HEK293 (cell line): ENCODE results near the gene SYNE3.

Experiments used
- CTCF ChIA-PET: fragments of 350-600 bp; formaldehyde crosslinking; extraction: SDS; loops from one replicate; lab custom pipeline; 2021; ENCODE audit warnings: antibody characterized with exemption; lab: Yijun Ruan, JAX
- POLR2A ChIA-PET: fragments of 300-600 bp; formaldehyde crosslinking; extraction: SDS; loops from one replicate; lab custom pipeline; 2020; ENCODE audit warnings: antibody characterized with exemption, inconsistent platforms; lab: Yijun Ruan, JAX
- H3K27ac ChIP-seq: fragments of 200-500 bp; sonication (Bioruptor generic); 2 replicates; pipeline ENCODE4 v1.5.1; 2014; ENCODE audit warnings: low read depth, low read length, control low read depth, inconsistent platforms; ENCODE audit errors: extremely low read depth
- H3K36me3 ChIP-seq, 2 experiments: fragments of 200-500 bp in 1 of 2; sonication (Bioruptor generic) in 1 of 2; 1 replicate in 1 of 2; 2 replicates in 1 of 2; pipeline ENCODE4 v1.5.1; 2014 to 2017; ENCODE audit warnings: inconsistent platforms in 2 of 2, low read length in 2 of 2; ENCODE audit not compliant: control insufficient read depth in 2 of 2, insufficient read depth in 1 of 2
- H3K4me1 ChIP-seq: fragments of 200-500 bp; sonication (Bioruptor generic); 2 replicates; pipeline ENCODE4 v1.5.1; 2014; ENCODE audit warnings: mild to moderate bottlenecking, low read length, inconsistent platforms; ENCODE audit not compliant: control insufficient read depth, insufficient read depth
- H3K4me3 ChIP-seq: 2 replicates; pipeline ENCODE4 v1.5.1; 2011; ENCODE audit warnings: low read depth, mild to moderate bottlenecking, control low read depth, low read length, moderate library complexity
- H3K9me3 ChIP-seq: fragments of 200-500 bp; sonication (Bioruptor generic); 2 replicates; pipeline ENCODE4 v1.5.1; 2014; ENCODE audit warnings: low read depth, low read length, inconsistent platforms; ENCODE audit not compliant: control insufficient read depth, insufficient read depth
- IKZF3 ChIP-seq: fragments of 450-650 bp; IDR thresholded peaks from 2 replicates; pipeline ENCODE4 v1.5.0; 2018; ENCODE audit warnings: missing biosample characterization, mild to moderate bottlenecking, missing genetic modification characterization, moderate library complexity
- KLF10 ChIP-seq: fragments of 450-650 bp; IDR thresholded peaks from 2 replicates; pipeline ENCODE4 v1.5.1; 2018; ENCODE audit warnings: missing biosample characterization, mild to moderate bottlenecking, missing genetic modification characterization
- ZBTB48 ChIP-seq: fragments of 450-650 bp; formaldehyde crosslinking; IDR thresholded peaks from 2 replicates; pipeline ENCODE4 v1.5.1; 2016; ENCODE audit warnings: missing biosample characterization, missing genetic modification characterization
- ZNF121 ChIP-seq: fragments of 450-650 bp; formaldehyde crosslinking; IDR thresholded peaks from 2 replicates; pipeline ENCODE4 v1.5.1; 2016; ENCODE audit warnings: missing biosample characterization, missing genetic modification characterization
- ZNF223 ChIP-seq: fragments of 450-650 bp; formaldehyde crosslinking; IDR thresholded peaks from 2 replicates; pipeline ENCODE4 v1.5.1; 2016; ENCODE audit warnings: missing biosample characterization, missing genetic modification characterization
- ZNF23 ChIP-seq: fragments of 450-650 bp; formaldehyde crosslinking; IDR thresholded peaks from 2 replicates; pipeline ENCODE4 v1.5.1; 2016; ENCODE audit warnings: missing biosample characterization, missing genetic modification characterization, borderline replicate concordance
- ZNF510 ChIP-seq: fragments of 450-650 bp; formaldehyde crosslinking; IDR thresholded peaks from 2 replicates; pipeline ENCODE4 v1.5.1; 2018; ENCODE audit warnings: mild to moderate bottlenecking, missing genetic modification characterization, missing biosample characterization; ENCODE audit not compliant: insufficient replicate concordance
- ZNF529 ChIP-seq: fragments of 450-650 bp; formaldehyde crosslinking; IDR thresholded peaks from 2 replicates; pipeline ENCODE4 v1.5.1; 2017; ENCODE audit warnings: missing genetic modification characterization, missing biosample characterization; ENCODE audit not compliant: insufficient replicate concordance
- ZNF558 ChIP-seq: fragments of 450-650 bp; formaldehyde crosslinking; IDR thresholded peaks from 2 replicates; pipeline ENCODE4 v1.5.1; 2016; ENCODE audit warnings: missing biosample characterization, missing genetic modification characterization
- ZNF624 ChIP-seq: fragments of 450-650 bp; formaldehyde crosslinking; IDR thresholded peaks from 2 replicates; pipeline ENCODE4 v1.5.1; 2017; ENCODE audit warnings: missing biosample characterization, missing genetic modification characterization
- ZNF707 ChIP-seq: fragments of 450-650 bp; formaldehyde crosslinking; IDR thresholded peaks from 2 replicates; pipeline ENCODE4 v1.5.1; 2016; ENCODE audit warnings: missing biosample characterization, missing genetic modification characterization
- ZNF837 ChIP-seq: fragments of 450-650 bp; formaldehyde crosslinking; IDR thresholded peaks from 2 replicates; pipeline ENCODE4 v1.5.1; 2016; ENCODE audit warnings: missing biosample characterization, missing genetic modification characterization
- ZSCAN5A ChIP-seq: fragments of 450-650 bp; formaldehyde crosslinking; IDR thresholded peaks from 2 replicates; pipeline ENCODE4 v1.5.1; 2016; ENCODE audit warnings: missing biosample characterization, missing genetic modification characterization
- TF ChIP-seq, protein P1 (sequence below): fragments of 450-650 bp; IDR thresholded peaks from 2 replicates; pipeline ENCODE4 v1.5.1; 2018; ENCODE audit warnings: missing biosample characterization, mild to moderate bottlenecking, missing genetic modification characterization
- TF ChIP-seq, protein P2 (sequence below): sonication (generic); formaldehyde crosslinking; IDR thresholded peaks from 2 replicates; pipeline ENCODE4 v1.8.1; 2022; ENCODE audit warnings: mild to moderate bottlenecking, moderate library complexity, missing genetic modification reagents

The SYNE3 gene

GRCh38 chr14:95561001-95561412 is 44.6 kb upstream of the SYNE3 start (continued):
- TF ChIP-seq ZNF510 (tag by site-specific recombination) (no peak), IKZF3 (tag by site-specific recombination) (0 out of 2 replicates have a peak, but pooled peaks have one; percentile 35)

GRCh38 chr14:95559203-95559602 is 42.8 kb upstream of the SYNE3 start:
- Histone ChIP-seq H3K36me3 (no peaks in the 10 kb centered on the region), H3K4me1 (no peaks in the 10 kb centered on the region), H3K9me3 (no peaks in the 10 kb centered on the region), H3K27ac (no peak overlapping the region), H3K4me3 (no peak overlapping the region)
- ChIA-PET CTCF (interaction anchor here (0.6 to 6.9 kb wide), 21 partner anchors 10 to 1018 kb away, joined by 3 to 117 read pairs (median 5); no protein-coding TSS in a partner anchor), POLR2A (no interaction called here)
- TF ChIP-seq ZBTB48 (tag by site-specific recombination): no peak
- TF ChIP-seq, protein P1, sequence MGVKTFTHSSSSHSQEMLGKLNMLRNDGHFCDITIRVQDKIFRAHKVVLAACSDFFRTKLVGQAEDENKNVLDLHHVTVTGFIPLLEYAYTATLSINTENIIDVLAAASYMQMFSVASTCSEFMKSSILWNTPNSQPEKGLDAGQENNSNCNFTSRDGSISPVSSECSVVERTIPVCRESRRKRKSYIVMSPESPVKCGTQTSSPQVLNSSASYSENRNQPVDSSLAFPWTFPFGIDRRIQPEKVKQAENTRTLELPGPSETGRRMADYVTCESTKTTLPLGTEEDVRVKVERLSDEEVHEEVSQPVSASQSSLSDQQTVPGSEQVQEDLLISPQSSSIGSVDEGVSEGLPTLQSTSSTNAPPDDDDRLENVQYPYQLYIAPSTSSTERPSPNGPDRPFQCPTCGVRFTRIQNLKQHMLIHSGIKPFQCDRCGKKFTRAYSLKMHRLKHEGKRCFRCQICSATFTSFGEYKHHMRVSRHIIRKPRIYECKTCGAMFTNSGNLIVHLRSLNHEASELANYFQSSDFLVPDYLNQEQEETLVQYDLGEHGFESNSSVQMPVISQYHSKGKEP (tag by site-specific recombination): no peak

DNA sequence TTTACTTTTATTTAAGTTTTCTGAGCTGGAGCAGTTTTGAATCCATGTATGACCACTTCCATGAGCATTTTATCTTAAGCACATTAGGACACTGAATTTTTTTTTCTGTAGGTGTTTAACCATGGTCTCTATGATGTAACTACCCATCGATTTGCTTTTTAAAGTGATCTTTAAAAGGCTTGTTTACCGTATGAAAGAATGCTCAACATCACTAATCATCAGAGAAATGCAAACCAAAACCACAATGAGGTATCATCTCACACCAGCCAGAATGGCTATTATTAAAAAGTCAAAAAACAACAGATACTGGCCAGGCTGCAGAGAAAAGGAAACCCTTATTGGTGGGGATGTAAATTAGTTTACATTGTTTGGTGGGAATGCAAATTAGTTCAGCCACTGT is 41.4 kb upstream of the SYNE3 start:
- POLR2A ChIA-PET: no interaction called here
- Histone ChIP-seq H3K9me3 (no peaks in the 10 kb centered on the region), H3K27ac (no peak overlapping the region), H3K36me3 (no peaks in the 10 kb centered on the region), H3K4me3 (no peak overlapping the region), H3K4me1 (no peaks in the 10 kb centered on the region)
- CTCF ChIA-PET: interaction anchor here (0.6 to 1.6 kb wide), 2 partner anchors 438 to 794 kb away, joined by 4 to 6 read pairs; no protein-coding TSS in a partner anchor
- TF ChIP-seq ZNF837 (no peak), ZSCAN5A (tag by site-specific recombination) (no peak), ZNF707 (no peak), ZNF558 (tag by site-specific recombination) (no peak), ZNF624 (tag by site-specific recombination) (no peak), ZNF223 (no peak), KLF10 (no peak), ZNF23 (tag by site-specific recombination) (no peak)
- TF ChIP-seq, protein P2, sequence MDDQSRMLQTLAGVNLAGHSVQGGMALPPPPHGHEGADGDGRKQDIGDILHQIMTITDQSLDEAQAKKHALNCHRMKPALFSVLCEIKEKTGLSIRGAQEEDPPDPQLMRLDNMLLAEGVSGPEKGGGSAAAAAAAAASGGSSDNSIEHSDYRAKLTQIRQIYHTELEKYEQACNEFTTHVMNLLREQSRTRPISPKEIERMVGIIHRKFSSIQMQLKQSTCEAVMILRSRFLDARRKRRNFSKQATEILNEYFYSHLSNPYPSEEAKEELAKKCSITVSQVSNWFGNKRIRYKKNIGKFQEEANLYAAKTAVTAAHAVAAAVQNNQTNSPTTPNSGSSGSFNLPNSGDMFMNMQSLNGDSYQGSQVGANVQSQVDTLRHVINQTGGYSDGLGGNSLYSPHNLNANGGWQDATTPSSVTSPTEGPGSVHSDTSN: no peak

DNA sequence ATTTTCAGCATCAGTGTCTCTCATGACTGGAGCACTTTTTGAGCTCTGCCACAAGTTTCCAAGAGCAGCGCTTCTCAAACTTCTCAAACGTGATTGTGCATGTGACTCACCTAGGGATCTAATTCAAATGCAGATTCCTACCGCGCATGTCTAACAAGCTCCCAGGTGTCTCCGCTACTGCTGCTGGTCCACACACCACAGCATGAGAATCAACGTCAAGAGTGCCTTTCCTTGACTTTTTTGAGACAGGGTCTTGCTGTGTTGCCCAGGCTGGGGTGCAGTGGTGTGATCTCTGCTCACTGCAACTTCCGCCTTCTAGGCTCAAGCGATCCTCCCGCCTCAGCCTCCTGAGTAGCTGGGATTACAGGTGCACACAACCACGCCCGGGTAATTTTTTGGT is 40.8 kb upstream of the SYNE3 start:
- no peak overlapping the region for H3K4me3 ChIP-seq
- no peak overlapping the region for H3K27ac ChIP-seq
- no peaks in the 10 kb centered on the region for H3K9me3 ChIP-seq
- no peaks in the 10 kb centered on the region for H3K36me3 ChIP-seq
- H3K4me1 ChIP-seq: no peaks in the 10 kb centered on the region
- TF ChIP-seq ZNF529 (tag by site-specific recombination) (no peak), ZNF121 (tag by site-specific recombination) (0 out of 2 replicates have a peak, but pooled peaks have one; percentile 32)
- ChIA-PET POLR2A (no interaction called here), CTCF (interaction anchor here (0.6 to 1.6 kb wide), 3 partner anchors 438 to 795 kb away, joined by 3 to 6 read pairs (median 4); no protein-coding TSS in a partner anchor)
